HG03045 (cell line): Measurements from ENCODE around the gene RNF207.

Source experiments
- ATAC-seq: cut with Tn5 transposase; IDR thresholded peaks from one replicate; pipeline ENCODE4 v1.9.1; 2021; ENCODE audit warnings: mild to moderate bottlenecking, moderate library complexity; ENCODE audit not compliant: unreplicated experiment

Gene RNF207

DNA sequence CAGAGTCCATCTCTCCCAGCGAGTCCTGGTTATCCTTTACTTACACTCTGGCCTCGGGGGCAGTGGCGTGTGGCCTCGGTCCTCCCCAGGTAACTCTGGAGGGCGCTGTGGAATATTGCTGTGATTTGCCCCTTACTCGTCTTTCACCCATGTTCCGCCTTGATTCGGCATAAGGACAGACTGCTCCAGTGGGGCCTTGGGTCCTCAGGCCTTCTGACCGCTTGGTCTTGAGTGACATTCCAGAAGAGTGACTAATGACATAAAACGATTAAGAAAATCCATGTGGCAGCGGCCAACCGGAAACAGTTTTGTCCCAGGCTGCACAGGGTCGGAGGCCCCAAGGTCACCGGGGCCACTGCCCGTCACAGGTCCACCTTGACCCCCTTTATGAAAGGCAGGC, 18.8 kb downstream of the RNF207 start:
- no peak for ATAC-seq

DNA sequence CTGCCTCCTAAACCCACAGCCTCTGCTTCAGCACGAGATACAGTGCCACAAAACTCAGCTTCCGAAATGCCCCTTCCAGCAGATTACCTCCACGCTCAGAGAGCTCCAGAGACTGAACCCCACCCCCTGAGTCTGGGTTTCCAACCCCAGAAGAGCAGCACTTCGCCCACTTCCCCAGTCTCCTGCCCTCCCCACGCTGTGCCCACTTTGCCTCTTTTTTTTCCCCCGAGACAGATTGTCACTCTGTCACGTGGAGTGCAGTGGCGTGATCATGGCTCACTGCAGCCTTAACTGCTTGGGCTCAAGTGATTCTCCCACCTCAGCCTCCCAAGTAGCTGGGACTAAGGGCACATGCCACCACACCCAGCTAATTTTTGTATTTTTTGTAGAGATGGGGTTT, 19.7 kb downstream of the RNF207 start:
- no peak for ATAC-seq

DNA sequence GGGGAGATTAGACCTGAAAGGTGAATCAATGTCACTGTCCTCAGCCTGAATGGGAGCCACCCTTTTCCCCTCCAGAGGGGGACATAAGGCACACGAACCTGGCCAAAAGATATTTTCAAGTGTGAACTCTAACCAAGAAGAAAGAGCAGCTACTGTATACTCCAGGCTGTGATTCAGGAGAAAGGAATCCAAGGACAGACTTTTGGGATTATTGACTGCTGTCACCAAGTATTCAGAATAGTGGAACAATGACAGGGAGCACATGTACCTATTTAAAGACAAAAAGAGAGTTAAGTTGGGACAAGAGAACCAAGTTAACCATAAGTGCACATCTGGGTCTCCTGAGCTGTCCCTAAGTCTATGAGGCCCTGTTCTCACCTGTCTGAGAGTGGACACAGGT, 27.5 kb downstream of the RNF207 start:
- no peak for ATAC-seq

DNA sequence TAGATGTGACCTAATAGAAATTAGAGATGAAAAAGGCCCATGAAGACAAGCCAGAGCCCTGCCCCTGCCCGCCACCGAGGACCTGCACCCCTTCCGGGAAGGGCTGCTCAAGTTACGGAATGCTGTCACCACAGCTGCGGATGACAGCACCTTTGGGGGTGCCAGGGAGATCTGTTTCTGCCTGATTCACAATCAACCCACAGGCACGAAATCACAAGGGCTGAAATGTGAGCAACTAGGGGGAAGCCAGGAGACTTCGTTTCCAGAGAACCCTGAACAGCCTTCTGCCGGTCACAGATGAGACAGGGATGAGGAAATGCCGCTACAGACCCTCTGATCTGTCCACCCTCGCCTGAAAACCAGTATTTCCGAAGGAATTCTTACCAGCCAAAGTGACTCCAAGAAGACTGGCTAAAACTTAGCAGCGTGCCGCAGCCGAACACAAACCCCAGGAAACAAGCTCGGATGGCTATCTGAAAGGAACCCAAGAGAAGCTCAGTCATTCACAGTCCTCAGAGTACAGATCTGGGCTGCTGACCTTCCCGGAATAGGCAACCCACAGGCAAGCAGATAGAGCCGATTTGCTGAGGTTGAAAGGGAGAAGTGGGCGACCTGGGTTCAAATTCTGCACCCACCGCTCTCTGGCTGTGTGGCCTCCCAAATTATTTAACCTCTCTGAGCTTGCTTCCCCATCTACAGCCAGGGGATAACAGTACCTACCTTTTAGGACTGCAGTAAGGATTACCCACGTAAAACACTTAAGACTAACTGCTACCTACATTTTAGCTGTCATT, 28.8 kb downstream of the RNF207 start:
- ATAC-seq: no peak

DNA sequence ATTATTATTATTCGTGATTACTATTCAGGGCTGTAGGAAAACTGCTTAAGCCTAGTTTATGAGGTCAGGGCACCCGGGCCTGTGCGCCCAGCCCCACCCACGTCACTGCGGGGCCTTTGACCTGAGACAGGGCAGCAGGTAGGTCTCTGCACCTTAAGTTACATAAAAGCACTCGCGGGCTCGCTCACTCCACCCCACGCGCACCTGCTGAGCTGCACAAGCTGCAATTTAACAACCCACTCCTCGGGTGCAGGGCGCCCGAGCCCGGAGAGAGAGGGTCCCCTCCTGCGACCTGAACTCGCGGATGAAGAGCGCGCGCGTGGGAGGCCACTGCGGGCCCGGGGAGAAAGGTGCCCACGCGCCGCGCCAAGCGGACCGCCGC, 29.4 kb downstream of the RNF207 start:
- peak; percentile 9 for ATAC-seq

DNA sequence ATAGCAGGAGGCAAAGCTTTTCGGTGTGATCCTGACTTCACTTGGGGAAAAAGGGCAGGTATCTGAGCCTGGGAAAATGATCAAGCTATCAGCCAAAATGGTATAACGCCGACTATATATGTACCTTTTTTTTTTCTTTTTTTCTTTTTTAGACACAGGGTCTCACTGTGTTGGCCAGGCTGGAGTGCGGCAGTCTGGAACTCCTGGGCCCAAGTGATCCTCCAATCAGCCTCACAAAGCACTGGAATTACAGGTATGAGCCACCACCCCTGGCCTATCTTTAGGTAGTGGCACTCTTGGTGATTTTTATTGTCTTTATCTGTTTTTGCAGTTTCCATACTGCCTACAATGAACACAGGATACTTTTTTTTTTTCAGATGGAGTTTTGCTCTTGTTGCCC, 31.2 kb downstream of the RNF207 start:
- no peak for ATAC-seq

DNA sequence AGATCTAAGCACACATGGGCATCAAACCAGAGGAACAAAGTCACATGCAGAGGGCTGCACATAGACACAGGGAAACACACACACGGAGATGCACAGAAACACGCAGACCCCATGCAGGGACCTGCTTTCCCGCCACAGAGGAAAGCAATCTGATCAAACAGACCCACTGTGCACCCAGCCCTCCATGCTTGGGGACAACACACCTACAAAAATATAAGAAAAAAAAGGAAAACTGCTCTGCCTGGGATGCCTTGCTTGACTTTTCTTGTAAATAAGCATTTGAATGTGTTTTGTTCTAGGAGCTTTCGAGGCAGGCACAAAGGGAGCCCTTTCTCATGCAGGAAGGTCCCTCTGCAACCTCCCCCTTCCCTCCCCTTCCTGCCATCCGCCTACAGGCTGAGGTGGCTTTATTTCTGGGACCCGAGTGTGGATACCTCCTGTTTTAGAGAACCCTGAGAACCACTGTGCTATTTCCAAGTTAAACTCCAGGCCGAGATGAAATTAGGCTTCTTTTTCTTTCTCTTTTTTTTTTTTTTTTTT, 33.4 kb downstream of the RNF207 start:
- no peak for ATAC-seq

DNA sequence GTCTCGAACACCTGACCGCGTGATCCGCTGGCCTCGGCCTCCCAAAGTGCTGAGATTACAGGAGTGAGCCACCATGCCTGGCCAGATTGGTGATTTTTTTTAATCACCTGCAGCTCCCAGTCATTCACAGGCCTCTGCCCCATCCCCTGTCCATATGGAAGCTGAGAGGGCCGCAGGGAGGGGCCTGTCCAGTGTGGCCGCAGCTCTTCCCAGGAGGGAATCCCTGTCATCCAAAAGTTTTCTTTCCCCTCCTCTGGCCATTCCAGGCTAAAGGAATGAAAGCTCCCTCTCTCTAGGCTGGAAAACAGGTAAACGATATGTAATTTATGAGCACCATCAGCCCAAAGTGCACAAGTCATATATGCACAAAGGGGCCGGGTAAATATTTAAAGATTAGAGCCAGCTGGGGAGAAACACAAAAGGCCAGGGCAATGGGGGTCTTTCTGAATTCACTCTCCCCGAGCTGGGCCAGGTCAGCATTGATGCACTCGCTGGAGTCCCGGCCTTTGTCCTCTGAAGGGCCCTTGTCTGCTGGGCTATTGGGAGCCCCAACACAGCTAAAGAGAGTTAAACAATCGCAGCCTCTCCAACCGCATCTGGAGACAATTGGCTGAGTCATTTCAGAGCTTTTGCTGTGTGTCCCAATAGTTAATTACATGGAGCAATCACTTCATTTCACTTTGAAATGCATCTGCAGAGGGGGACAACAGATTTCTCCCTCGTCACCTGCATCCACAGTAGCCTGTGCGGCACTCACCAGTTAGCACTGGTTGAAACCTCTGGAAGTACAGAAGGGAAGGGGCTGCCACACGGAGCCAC, 34.2 kb downstream of the RNF207 start:
- no peak for ATAC-seq

DNA sequence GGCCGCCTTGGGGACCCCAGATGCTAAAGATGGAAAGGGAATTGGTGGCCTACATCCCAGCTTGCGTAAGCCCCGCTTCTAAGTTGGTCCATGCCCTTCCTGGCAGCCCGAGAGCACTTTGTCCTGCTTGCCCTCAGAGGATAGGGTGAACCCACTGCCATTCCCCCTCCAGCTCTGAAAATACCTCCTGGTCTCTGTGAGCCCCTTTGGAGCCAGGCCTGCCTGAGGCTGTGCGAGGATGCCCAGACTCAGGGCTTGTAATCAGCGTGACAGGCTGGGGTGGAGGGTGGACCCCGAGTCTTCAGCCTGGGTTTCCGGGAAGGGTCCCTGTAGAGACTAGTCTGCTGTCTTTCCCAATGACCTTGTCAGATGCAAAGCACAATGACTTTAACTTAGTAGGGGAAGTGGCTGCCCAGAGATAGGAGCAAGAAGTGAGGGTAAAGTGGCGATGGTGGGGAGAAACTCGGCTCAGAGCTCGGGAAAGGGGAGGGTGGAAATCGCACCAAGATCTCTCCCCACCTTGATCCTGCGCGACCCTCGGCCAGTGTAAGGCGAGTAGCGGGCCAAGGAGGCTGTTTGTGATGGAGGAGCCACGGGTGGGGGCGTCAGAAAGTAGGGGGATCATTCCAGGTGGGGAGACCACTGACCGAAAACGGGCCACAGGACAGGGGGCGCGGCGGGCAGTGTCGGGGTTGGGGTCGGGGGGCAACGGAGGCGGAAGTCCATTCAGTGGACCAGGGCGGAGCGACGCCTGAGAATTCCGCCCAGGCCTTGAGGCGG, 35.4 kb downstream of the RNF207 start:
- no peak for ATAC-seq

DNA sequence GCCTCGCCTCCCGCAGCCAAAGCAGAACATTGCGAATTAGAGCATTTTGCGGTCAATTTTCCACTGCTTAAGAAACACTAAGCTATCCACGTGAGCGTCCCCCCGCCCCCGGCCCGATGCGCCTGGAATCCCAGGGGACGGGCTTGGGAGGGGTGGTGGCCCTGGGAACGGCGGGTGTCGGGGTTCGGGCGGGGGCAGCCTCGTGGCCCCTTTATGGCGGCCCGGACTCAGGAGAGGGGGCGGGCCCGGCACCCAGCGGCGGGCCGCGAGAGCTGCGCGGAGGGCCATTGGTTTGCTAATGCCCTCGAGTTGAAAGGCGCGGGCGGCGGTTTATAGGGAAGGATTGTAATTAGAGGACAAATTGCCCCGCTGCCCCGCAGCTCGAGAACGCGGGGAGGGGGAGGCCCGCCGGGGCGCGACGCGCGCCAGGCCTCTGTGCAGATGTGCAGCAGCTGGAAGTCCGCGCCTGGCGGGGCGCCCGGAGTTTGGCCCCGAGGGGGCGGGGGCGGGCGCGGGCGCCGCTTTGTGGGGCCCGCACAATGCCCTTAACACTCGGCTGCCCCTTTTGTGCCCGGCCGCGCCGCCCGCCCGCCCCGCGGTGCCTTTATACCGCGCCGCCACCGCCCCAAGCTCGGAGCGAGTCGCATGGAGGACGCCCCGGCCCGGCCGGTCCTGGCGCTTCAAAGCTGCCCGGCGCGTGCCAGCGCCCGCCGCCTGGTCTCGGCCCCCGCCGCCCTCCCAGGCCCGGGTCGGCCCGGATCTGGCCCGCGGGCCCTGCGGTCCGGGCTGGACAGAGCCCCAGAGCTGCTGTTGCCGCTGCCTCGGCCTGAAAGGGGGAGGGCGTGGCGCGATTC, 36.2 kb downstream of the RNF207 start:
- ATAC-seq: no peak

DNA sequence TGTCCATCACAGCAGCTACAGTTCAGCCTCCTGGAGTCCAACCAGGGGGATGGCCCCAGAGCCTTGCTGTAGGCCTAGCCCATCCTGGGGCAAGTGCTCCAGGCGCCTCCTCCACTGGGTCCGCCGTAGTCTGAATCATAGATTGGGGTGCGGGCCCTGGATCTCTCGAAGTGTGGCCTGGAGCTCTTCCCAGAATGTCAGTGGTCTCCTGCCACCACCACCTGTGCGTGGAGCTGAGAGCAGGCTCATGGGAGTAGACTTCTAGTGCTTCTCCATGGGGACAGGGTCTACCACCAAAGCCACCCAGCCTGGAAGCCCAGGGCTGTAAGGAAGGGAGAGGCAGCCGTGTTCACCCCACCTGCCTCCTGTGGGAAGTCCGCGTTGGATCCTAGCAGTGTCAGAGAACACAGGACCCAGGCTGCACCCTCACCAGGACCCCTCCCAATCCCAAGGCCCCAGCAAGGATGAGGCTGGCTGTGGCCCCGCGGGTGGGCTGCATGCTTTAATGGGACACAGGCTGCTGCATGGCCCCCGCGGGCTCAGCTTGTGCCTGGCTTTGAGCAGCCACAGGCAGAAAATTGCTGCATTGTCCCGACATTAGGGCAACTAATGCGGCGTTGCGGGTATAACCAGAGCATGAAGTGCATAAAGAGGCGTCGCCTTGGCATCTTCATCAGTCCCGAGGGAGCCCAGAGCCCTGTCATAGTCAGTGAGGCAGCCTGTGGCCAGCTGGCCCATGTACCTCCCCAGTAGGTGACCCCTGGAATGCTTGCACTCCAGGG, 37.3 kb downstream of the RNF207 start:
- ATAC-seq: no peak

DNA sequence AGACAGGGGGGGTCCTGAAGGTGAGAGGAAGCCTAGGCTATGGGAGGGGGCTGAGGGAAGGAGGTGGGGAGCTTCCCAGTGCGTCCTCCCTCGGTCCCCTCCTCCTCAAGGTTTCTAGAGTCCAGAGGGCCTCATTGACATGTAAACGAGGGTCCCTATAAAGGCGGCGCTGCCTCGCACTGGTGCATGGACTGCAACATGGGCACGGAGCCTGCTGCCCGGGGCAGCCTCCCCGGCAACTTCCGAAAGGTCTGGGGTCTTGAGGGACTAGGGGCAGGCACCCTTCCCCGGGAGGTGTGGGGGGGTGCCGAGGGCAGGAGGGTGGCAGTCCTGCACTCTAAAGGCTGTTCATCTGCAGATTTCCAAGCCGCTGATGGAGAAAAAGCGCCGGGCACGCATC, 38.1 kb downstream of the RNF207 start, which contains the start of gene HES3:
HES3 (plus strand) TSS at position 187 of the 400 bp plus-strand sequence; CDS start at position 374, 187 bp downstream.
- no peak for ATAC-seq

DNA sequence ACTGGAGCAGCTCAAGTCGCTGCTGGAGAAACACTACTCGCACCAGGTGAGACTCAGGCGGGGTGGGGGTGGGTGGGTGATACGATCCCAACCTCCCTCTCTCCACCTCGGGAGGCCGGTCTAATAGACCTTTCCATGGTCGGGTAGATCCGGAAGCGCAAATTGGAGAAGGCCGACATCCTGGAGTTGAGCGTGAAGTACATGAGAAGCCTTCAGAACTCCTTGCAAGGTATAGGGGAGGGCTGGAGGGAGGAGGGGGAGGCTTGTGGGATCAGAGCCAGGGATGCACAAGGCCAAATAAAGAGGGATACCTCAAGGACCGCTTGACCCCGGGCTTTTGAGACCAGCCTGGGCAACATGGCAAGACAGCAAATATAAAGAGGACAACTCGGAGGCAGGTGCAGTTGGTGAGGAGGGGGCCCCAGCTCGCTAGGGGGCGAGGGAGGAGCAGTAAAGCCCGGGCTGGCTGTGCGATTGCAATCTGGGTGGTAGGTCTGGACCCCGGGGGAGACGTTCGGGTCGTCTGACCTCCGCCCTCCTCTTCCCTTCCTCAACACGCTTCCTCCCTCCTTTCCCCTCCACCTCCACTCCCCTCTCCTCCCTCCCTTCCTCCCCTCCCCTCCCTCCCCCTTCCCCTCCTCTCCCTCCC, 38.6 kb downstream of the RNF207 start:
- ATAC-seq: no peak

DNA sequence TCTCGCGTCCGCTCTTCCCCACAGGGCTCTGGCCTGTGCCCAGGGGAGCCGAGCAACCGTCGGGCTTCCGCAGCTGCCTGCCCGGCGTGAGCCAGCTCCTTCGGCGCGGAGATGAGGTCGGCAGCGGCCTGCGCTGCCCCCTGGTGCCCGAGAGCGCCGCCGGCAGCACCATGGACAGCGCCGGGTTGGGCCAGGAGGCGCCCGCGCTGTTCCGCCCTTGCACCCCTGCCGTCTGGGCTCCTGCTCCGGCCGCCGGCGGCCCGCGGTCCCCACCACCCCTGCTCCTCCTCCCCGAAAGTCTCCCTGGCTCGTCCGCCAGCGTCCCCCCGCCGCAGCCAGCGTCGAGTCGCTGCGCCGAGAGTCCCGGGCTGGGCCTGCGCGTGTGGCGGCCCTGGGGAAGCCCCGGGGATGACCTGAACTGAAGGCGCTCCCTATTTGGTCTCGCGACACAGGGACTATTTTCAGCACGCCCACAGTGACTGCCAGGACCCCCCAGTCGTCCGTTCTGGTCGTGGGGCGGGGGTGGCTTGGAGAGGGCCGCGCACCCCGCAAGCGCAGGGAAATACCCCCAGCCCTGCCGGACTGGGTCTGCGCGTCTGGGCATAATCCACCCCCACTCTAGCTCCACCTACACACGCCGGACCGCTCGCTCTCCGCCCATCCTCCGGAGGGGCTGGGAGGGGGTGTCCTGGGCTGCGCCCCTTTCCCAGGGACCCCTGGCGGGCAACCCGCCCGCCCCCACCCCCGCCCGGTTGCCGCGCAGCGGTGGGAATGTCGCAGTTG, 39.4 kb downstream of the RNF207 start:
- peak; percentile 39 for ATAC-seq

DNA sequence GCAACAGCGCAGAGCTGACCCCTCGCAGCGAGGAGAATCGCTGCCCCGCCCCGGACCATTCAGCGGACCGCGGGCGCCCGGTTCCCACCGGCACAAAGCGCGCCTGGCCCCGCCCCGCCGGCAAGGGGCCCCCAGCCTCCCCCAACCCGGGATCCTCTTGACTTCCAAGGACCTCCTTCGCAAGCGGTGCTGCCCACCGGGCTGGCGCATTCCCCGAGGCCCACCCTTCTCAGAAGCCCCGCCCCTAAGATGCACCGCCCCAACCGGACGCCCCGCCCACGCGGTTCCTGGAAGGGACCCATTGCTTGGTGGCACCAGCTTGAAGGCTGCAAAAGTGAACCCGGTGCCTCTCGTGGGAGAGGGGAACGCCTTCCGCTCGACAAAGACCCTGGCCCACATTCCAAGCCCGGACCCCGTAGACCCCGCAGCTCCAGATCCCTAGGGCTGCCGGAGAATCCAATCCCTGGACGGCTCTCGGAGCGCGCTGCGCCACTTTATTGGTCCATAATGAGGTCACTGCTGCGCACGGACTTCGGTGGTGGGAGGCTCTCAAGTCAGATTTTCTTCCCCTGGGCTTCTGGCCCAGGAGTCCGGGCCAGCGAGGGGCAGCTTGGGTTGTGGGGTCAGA, 40.1 kb downstream of the RNF207 start:
- peak; percentile 18 for ATAC-seq

DNA sequence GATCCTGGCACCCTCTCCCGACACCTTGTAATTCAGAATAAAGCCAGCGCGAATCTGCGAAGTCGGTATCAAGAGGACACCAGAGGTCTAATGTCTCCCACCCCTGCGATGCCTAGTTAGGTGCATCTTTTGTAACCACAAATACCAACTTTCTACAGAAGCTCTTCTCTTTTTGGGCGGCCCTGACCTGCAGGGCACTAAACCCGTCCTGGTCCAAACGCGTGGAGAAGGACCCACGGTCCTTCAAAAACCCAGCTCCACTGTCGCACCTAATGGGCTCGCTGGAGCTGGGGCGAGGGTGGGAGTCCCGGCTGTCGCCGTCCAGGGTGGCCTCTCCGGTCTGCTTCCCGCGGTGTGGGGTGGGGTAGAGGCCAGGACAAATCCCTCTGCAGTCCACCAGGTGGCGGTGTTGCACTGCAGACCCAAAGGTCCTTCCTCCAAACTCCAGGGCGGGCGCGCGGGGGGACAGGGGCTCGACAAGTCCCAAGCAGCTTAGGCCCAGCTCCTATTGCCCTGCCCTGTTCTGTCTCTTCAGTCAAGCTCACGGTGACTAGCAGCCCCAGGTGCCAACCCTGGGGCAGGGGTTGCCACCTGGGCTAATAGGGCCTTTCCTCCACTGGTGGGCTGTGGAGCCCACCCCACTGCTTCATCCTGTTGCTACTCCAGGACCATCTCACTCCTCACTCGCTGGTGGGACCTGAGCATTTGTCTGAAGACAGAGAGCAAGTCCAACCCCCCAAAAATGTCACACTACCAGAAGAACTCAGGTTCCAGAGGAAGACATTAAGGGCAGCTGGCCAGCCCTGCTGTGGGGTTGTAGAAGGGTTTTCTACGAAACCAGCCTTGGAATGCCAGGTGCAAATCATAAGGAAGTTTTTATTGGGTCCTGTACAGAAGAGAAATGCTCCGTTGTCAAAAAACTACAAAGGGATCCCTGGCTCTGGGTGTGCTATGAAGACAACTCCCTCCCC, 40.9 kb downstream of the RNF207 start:
- no peak for ATAC-seq

DNA sequence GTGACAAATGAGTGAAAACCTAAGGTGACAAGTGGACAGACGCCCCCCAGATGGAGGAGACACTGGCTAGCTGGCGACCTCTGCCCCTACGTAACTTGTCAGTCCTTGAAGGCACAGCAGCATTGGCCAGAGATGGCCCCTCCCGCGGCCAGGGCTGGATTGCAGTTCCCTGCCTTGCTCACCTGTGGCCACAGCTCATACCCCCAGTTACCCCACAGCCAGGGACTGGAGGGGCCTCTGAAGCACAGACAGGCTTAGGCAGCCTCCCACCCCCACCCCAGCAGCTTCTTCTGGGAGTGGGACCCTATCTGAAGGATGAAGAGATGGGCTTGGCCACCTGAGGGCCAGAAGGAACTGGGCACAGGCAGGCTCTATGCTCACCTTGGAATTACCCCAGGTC, 41.7 kb downstream of the RNF207 start:
- no peak for ATAC-seq
